ENCODE data around the gene ACOT11. TPM values are rescaled to one million over a fixed set of nuclear protein-coding genes. Genes with fewer than 3 reads are reported as not detected.
A peak's percentile ranks its signal among the peaks of the same experiment; 100 is the strongest.
"Not testable (repeated sequence)": the region's sequence is repeated elsewhere in the genome, so short reads cannot be mapped to it uniquely, and the experiment has no call there.

Gene ACOT11
- total RNA-seq, 1 donor from 2014 or later, result 4.7 TPM

DNA sequence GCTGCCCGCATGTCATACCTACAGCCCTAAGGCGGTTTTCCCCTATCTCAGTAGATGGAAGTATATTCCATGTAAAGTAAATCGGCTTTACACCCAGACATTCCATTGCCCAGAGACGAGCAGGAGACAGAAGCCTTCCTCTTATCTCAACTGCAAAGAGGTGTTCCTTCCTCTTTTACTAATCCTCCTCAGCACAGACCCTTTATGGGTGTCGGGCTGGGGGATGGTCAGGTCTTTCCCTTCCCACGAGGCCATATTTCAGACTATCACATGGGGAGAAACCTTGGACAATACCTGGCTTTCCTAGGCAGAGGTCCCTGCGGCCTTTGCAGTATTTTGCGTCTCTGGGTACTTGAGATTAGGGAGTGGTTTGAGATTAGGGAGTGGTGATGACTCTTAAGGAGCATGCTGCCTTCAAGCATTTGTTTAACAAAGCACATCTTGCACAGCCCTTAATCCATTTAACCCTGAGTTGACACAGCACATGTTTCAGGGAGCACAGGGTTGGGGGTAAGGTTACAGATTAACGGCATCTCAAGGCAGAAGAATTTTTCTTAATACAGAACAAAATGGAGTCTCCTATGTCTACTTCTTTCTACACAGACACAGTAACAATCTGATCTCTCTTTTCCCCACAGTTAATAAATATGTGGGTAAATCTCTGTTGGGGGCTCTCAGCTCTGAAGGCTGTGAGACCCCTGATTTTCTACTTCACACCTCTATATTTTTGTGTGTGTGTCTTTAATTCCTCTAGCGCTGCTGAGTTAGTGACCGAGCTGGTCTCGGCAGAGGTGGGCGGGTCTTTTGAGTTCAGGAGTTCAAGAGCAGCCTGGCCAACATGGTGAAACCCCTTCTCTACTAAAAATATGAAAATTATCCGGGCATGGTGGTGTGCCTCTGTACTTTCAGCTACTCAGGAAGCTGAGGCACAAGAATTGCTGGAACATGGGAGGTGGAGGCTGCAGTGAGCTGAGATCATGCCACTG lies 88.7 kb downstream of the ACOT11 start:
- not testable (repeated sequence) for H3K9ac ChIP-seq (ENCODE audit: low read depth in 1 of 3, low read length in 3 of 3); H3K27ac ChIP-seq (ENCODE audit: low read depth, low read length); H3K4me3 ChIP-seq (ENCODE audit: low read length in 3 of 3); H3K9me3 ChIP-seq (ENCODE audit: control insufficient read depth in 3 of 3, low read length in 3 of 3); H3K4me1 ChIP-seq (ENCODE audit: control insufficient read depth in 3 of 3, insufficient read depth in 3 of 3, low read length in 3 of 3); H3K36me3 ChIP-seq (ENCODE audit: control insufficient read depth in 3 of 3, insufficient read depth in 3 of 3, low read length in 3 of 3); H3K27me3 ChIP-seq (ENCODE audit: control insufficient read depth in 3 of 3, insufficient read depth in 3 of 3, low read length in 3 of 3)

DNA sequence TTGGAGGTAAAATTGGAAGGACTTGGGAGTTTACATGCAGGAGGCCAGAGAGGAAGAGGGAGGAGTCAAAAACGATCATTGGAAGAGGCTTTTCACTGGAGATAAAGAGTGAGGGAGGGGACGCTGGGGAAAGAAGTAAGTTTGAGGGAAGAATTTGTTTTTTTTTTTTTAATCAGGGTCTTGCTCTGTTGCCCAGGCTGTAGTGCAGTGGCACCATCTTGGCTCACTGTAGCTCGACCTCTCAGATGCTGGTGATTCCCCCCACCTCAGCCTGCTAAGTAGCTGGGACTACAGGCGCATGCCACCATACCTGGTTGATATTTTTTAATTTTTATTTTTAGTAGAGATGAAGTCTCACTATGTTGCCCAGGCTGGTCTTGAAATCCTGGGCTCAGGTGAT lies 92.3 kb downstream of the ACOT11 start:
- Histone ChIP-seq H3K4me3 (ENCODE audit: low read length in 3 of 3) (no peak overlapping the region), H3K27me3 (ENCODE audit: control insufficient read depth in 3 of 3, insufficient read depth in 3 of 3, low read length in 3 of 3) (peaks cover 0 to 3% (median 0%) of the 10 kb centered on the region in 3 donors), H3K36me3 (ENCODE audit: control insufficient read depth in 3 of 3, insufficient read depth in 3 of 3, low read length in 3 of 3) (peaks cover 0 to 4% (median 2%) of the 10 kb centered on the region in 3 donors), H3K9ac (ENCODE audit: low read depth in 1 of 3, low read length in 3 of 3) (no peak overlapping the region), H3K4me1 (ENCODE audit: control insufficient read depth in 3 of 3, insufficient read depth in 3 of 3, low read length in 3 of 3) (no peaks in the 10 kb centered on the region), H3K9me3 (ENCODE audit: control insufficient read depth in 3 of 3, low read length in 3 of 3) (peaks cover 0 to 5% (median 0%) of the 10 kb centered on the region in 3 donors), H3K27ac (ENCODE audit: low read depth, low read length) (no peak overlapping the region)

DNA sequence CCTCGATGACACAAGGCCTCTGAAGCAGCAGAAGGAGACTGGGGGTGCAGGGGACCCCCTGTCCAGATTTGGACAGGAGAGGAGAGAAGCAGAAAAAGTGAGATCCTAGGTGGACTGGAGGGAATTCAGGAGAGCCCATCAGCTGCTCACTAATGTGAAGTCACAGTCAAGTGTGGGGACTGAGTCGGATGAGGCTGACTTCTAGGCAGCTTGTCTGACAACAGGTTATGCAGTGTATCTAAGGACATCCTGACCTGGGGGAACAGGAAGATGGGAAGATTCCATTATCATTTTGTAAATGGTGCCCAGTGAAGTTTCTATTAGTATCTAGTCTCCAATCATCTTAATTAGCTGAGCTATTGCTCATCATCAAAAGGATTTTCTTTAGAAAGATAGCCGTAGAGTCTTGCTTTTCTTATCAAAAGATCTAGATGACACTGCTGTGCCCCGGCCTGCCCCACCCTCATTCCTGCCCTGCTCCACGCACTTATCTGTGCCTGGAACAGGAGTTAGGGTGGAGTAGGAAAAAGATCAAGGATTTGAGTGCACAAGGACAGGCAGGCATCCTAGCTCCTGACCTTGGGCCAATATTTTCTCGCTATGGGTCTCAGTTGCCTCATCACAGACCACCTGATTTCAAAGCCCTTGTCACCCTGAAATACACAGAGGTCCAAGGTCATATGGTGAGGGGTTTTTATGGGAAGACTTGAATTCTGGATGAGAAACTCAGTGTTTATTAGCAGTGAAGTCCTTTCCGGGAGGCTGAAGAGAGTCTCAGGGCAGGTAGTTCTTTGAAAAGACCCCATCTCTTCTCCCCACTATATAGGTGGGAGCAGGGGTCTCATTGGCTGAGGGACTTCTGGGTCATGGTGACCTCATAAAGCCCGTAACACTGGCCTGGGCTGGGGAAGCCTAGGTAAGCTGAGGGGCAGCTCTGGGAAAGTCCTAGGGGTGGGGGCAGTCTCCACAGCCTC lies 93.1 kb downstream of the ACOT11 start, which contains the start of gene MROH7:
Gene MROH7, plus strand, starts transcription at position 924 of the 974 bp plus-strand sequence. CDS start 11,141 bp downstream, outside the sequence.
- H3K27ac ChIP-seq (ENCODE audit: low read depth, low read length), result no peak within 1 kb of the TSS
- H3K27me3 ChIP-seq (ENCODE audit: control insufficient read depth in 3 of 3, insufficient read depth in 3 of 3, low read length in 3 of 3), result peaks cover 0 to 3% (median 0%) of the 10 kb centered on the region in 3 donors
- peaks cover 5 to 7% (median 6%) of the 10 kb centered on the region in 3 donors for H3K4me1 ChIP-seq (ENCODE audit: control insufficient read depth in 3 of 3, insufficient read depth in 3 of 3, low read length in 3 of 3)
- H3K9ac ChIP-seq (ENCODE audit: low read depth in 1 of 3, low read length in 3 of 3), result no peak within 1 kb of the TSS
- H3K36me3 ChIP-seq (ENCODE audit: control insufficient read depth in 3 of 3, insufficient read depth in 3 of 3, low read length in 3 of 3), result no peaks in the 10 kb centered on the region
- H3K4me3 ChIP-seq (ENCODE audit: low read length in 3 of 3), result no peak within 1 kb of the TSS
- H3K9me3 ChIP-seq (ENCODE audit: control insufficient read depth in 3 of 3, low read length in 3 of 3), result peaks cover 0 to 5% (median 0%) of the 10 kb centered on the region in 3 donors

- Histone ChIP-seq H3K9ac (ENCODE audit: low read depth in 1 of 3, low read length in 3 of 3) (no peak overlapping the region), H3K36me3 (ENCODE audit: control insufficient read depth in 3 of 3, insufficient read depth in 3 of 3, low read length in 3 of 3) (no peaks in the 10 kb centered on the region), H3K4me3 (ENCODE audit: low read length in 3 of 3) (no peak overlapping the region), H3K9me3 (ENCODE audit: control insufficient read depth in 3 of 3, low read length in 3 of 3) (peaks cover 0 to 5% (median 0%) of the 10 kb centered on the region in 3 donors), H3K27ac (ENCODE audit: low read depth, low read length) (no peak overlapping the region), H3K4me1 (ENCODE audit: control insufficient read depth in 3 of 3, insufficient read depth in 3 of 3, low read length in 3 of 3) (peaks cover 10 to 13% (median 11%) of the 10 kb centered on the region in 3 donors), H3K27me3 (ENCODE audit: control insufficient read depth in 3 of 3, insufficient read depth in 3 of 3, low read length in 3 of 3) (peaks cover 0 to 3% (median 0%) of the 10 kb centered on the region in 3 donors)
These were observed 95.7 kb downstream of the ACOT11 start for GRCh38 chr1:54643736-54644135.

DNA sequence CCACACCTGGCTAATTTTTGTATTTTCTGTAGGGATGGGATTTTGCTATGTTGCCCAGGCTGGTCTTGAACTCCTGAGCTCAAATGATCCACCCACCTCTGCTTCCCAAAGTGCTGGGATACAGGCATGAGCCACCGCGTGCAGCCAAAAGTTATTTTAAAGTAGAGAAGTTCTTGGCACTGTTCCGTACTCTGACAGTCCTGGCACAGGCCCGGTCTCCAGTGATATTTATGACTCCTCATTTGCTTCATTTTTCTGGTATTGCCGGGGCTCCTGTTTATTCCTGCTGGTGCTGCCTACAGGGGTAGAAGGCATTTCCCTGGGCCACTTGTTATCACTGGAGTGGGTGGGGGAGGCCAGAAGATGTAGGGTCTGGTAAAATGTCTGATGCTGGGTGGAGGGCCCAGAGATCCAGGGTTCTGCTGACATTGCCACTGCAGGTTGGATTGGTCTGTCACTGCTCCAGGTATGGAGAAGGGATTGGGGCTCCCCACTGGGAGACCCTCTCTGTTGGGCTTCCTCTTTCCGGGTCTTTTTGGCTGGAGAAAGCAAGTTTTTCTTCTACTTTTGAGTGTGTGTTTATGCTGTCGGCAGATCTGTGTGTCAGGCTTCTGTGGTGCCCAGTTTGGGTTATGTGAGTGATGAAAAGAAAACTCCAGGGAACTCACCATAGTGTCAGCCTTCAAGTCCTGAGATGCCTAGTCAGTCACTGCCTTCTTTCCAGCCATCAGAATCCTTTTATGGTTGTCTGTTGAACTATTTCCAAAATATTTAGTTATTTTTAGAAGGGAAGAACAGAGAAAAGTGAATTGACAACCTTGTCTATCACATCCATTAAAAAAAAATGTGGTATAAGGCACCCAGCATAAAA lies 98.0 kb downstream of the ACOT11 start:
- Histone ChIP-seq H3K4me3 (ENCODE audit: low read length in 3 of 3) (peak overlapping the region in 1 of 3 donors; percentile 30), H3K36me3 (ENCODE audit: control insufficient read depth in 3 of 3, insufficient read depth in 3 of 3, low read length in 3 of 3) (peaks cover 0 to 3% (median 0%) of the 10 kb centered on the region in 3 donors), H3K27ac (ENCODE audit: low read depth, low read length) (peak overlapping the region; percentile 74), H3K9ac (ENCODE audit: low read depth in 1 of 3, low read length in 3 of 3) (peak overlapping the region in 2 of 3 donors; percentile 33 to 57), H3K4me1 (ENCODE audit: control insufficient read depth in 3 of 3, insufficient read depth in 3 of 3, low read length in 3 of 3) (peaks cover 10 to 14% (median 13%) of the 10 kb centered on the region in 3 donors), H3K9me3 (ENCODE audit: control insufficient read depth in 3 of 3, low read length in 3 of 3) (peaks cover 0 to 5% (median 0%) of the 10 kb centered on the region in 3 donors), H3K27me3 (ENCODE audit: control insufficient read depth in 3 of 3, insufficient read depth in 3 of 3, low read length in 3 of 3) (no peaks in the 10 kb centered on the region)

DNA sequence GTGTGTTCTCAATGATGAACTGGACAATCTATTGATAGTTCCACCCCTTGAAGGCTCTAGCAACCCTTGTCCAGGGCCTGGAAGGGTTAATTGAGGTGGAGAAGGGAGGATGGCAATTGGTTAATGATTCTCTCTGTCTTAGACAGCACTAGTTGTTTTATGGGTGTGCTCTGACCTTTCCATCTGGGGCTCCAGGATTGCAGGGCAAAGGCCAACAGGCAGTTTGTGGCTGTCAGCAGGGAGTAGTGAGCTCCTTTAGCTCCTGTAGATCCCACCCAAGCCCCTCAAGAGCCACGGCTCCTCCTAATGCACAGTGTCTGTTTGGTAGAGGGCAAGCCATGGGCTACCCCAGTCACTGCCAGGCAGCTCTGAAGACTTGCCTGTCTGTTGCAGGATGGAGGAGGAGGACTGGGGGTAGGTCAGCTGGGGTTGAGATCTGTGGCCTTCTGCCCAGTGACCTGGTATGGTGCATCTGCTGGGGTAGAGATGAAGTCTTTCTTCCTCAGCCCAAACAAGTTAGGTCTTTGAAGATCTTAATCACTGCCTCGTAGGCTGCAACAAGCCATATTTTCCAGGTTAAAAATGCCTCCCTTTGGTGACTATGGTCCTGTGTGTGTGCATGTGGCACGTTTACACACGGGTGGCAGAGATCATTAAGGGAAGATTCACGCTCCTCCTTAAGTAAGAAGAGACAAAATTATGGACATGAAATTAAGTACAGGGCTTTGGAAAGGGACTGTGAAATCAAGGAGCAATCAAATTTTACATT lies 101.3 kb downstream of the ACOT11 start:
- no peaks in the 10 kb centered on the region for H3K9me3 ChIP-seq (ENCODE audit: control insufficient read depth in 3 of 3, low read length in 3 of 3)
- no peak overlapping the region for H3K27ac ChIP-seq (ENCODE audit: low read depth, low read length)
- H3K4me1 ChIP-seq (ENCODE audit: control insufficient read depth in 3 of 3, insufficient read depth in 3 of 3, low read length in 3 of 3), result peaks cover 10 to 14% (median 13%) of the 10 kb centered on the region in 3 donors
- no peaks in the 10 kb centered on the region for H3K27me3 ChIP-seq (ENCODE audit: control insufficient read depth in 3 of 3, insufficient read depth in 3 of 3, low read length in 3 of 3)
- H3K36me3 ChIP-seq (ENCODE audit: control insufficient read depth in 3 of 3, insufficient read depth in 3 of 3, low read length in 3 of 3), result peaks cover 0 to 9% (median 5%) of the 10 kb centered on the region in 3 donors
- H3K9ac ChIP-seq (ENCODE audit: low read depth in 1 of 3, low read length in 3 of 3), result no peak overlapping the region
- H3K4me3 ChIP-seq (ENCODE audit: low read length in 3 of 3), result no peak overlapping the region

GRCh38 chr1:54649921-54650320 lies 101.9 kb downstream of the ACOT11 start:
- H3K9ac ChIP-seq (ENCODE audit: low read depth in 1 of 3, low read length in 3 of 3), result no peak overlapping the region
- H3K27ac ChIP-seq (ENCODE audit: low read depth, low read length), result no peak overlapping the region

DNA sequence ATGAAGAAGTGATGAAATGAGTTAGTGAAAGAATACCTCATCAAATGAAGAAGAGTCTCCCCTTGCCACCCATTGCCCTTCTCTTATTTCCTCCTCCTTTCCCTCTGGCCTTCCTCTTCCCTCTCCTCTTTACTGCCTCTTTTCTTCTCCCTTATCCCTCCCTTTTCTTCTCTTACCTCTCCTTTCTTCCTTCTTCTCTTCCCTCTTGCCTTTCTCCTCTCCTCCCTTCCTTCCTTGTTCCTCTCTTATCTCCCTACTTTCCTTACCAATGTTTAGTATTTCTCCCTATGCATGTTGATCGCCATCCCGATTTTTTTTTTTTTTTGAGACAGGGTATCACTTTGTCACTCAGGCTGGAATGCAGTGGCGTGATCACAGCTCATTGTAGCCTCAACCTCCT lies 102.4 kb downstream of the ACOT11 start:
- H3K9ac ChIP-seq (ENCODE audit: low read depth in 1 of 3, low read length in 3 of 3), result no peak overlapping the region
- H3K4me1 ChIP-seq (ENCODE audit: control insufficient read depth in 3 of 3, insufficient read depth in 3 of 3, low read length in 3 of 3), result peaks cover 10 to 14% (median 13%) of the 10 kb centered on the region in 3 donors
- H3K27me3 ChIP-seq (ENCODE audit: control insufficient read depth in 3 of 3, insufficient read depth in 3 of 3, low read length in 3 of 3), result no peaks in the 10 kb centered on the region
- no peak overlapping the region for H3K4me3 ChIP-seq (ENCODE audit: low read length in 3 of 3)
- H3K27ac ChIP-seq (ENCODE audit: low read depth, low read length), result no peak overlapping the region
- H3K9me3 ChIP-seq (ENCODE audit: control insufficient read depth in 3 of 3, low read length in 3 of 3), result no peaks in the 10 kb centered on the region
- H3K36me3 ChIP-seq (ENCODE audit: control insufficient read depth in 3 of 3, insufficient read depth in 3 of 3, low read length in 3 of 3), result peaks cover 0 to 9% (median 5%) of the 10 kb centered on the region in 3 donors

More at GRCh38 chr1:54649921-54650320, 101.9 kb downstream of the ACOT11 start:
- no peaks in the 10 kb centered on the region for H3K27me3 ChIP-seq (ENCODE audit: control insufficient read depth in 3 of 3, insufficient read depth in 3 of 3, low read length in 3 of 3)
- peaks cover 0 to 9% (median 5%) of the 10 kb centered on the region in 3 donors for H3K36me3 ChIP-seq (ENCODE audit: control insufficient read depth in 3 of 3, insufficient read depth in 3 of 3, low read length in 3 of 3)
- H3K4me1 ChIP-seq (ENCODE audit: control insufficient read depth in 3 of 3, insufficient read depth in 3 of 3, low read length in 3 of 3), result peaks cover 10 to 14% (median 13%) of the 10 kb centered on the region in 3 donors
- no peaks in the 10 kb centered on the region for H3K9me3 ChIP-seq (ENCODE audit: control insufficient read depth in 3 of 3, low read length in 3 of 3)
- H3K4me3 ChIP-seq (ENCODE audit: low read length in 3 of 3), result no peak overlapping the region
